Uterus (tissue), 2 donors: ENCODE measurements around the gene MBNL1.

Experiments
- CTCF ChIP-seq, 4 experiments: fragments of 200-600 bp in 2 of 4; fragments of 450-650 bp in 2 of 4; sonication (generic) in 2 of 4; IDR thresholded peaks; one replicate each; pipeline ENCODE4 v1.5.1; 2016 to 2019; ENCODE audit warnings: antibody characterized with exemption in 4 of 4, mild to moderate bottlenecking in 2 of 4, moderate library complexity in 1 of 4
- POLR2A ChIP-seq, 2 donors: fragments of 450-650 bp; IDR thresholded peaks; one replicate each; pipeline ENCODE4 v1.6.1; 2016; ENCODE audit warnings: antibody characterized with exemption in 2 of 2, mild to moderate bottlenecking in 1 of 2, moderate library complexity in 1 of 2

DNA sequence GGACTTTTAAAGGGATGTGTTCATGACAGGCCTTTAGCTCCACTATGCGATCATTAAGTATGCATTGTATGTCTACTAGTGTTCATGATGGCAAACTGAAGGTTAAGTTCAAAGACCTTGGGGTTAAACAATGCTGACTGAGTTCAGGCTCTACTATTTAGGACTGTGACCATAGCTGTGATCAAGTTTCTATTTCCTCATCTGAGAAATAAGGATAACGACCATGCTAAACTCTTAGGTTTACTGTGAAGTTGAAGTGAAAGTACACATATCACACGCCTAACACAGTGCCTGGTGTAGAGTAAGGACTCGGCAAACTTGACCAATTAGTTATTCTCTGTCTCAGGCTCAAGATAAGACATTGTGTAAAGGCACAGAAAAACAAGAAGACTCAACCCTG lies 243.2 kb downstream of the MBNL1 start:
- TF ChIP-seq CTCF (IDR thresholded peaks at IDR 0.05): no peak
- TF ChIP-seq POLR2A (IDR thresholded peaks at IDR 0.05): no peak
